NCI-H1417 (cell line): ENCODE data around the gene KCNQ4.

Source experiments
- DNase-seq, 3 experiments: peaks; one replicate each; lab custom pipeline; 2025; lab: John Stamatoyannopoulos, UW

Gene KCNQ4

DNA sequence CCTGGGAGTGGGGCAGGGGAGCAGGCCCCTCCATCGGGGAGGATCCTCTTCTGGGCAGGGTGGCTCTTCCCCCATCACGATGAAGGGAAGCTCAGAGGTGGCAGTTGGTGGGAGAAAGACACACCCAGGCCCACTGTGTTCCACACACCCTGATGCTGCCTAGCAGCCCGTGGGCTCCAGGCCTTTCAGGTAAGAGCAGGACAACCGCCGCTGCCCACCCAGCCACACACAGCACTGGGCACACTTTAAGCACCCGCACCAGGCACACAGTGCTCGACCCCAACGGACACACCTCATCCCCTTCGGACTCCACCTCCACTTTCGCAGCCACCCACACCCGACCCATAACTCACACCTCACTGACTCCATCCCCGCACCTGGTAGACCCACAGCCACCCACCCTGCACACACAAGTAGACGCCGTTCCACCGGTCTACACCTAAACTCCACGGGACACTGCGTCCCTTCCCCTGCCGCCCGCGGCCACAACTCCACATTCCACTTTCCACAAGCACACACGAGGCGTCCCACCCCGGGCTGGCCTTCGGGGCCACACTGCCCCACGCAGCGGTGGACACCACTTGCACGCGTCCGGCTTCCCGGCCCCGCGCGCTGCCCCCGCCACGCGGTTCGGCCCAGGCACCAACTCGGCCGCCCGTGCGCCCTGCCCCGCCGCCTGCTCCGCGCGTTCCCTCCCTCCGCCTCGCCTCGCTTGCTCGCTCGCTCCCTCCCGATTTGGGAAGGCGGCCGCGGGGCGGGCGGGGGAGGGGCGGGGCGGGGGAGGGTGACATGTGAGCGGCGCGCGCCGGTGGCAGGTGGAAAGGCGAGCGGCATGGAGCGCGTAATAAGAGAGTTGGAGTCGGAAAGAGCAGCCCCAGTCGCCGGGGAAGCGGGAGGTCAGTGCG, at the start of gene KCNQ4:
Gene KCNQ4 (plus strand): TSS at position 787 of the 905 bp plus-strand sequence. CDS start 307 bp downstream, outside the sequence.
- peak; percentile 28 to 44 (median 36) for DNase-seq

GRCh38 chr1:40734882-40735628, 48.5 kb upstream of the KCNQ4 start:
- no peak for DNase-seq

DNA sequence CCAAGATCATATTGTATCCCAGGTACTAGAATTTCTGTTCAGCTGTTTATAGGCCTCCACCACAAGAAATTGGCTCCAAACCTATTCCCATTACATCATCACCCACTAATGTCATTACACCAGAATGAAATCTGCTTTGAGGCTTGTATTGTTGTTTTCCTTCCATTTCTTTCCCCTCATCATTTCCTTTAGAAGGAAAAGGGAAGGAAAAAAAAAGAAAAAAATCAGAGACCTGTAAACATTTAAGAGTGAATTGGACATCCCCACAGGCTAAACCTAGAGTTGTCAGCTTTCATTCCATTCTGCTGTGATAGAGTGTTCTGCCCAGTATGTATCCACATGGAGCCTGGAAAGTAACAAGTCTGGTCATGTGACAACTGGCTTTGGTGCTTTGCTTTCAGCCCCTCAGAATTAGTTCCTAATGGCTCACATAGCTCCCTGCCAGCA, 47.5 kb upstream of the KCNQ4 start:
- DNase-seq: no peak

DNA sequence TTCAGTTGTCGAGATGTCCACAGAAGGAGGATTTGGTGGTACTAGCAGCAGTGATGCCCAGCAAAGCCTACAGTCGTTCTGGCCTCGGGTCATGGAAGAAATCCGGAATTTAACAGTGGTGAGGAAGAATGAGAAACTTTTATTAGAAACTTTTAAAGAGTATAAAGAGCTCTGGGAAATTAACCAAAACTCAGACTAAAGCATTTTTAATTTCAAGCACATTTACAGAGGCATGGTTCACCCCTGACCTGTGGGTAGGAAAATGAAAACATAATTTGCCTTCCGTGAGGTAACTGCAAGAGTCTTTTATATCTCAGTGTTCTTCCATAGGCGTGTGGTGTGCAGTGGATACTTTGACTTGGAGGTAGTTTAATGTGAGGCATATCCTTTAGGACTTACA, 44.8 kb upstream of the KCNQ4 start:
- no peak for DNase-seq

DNA sequence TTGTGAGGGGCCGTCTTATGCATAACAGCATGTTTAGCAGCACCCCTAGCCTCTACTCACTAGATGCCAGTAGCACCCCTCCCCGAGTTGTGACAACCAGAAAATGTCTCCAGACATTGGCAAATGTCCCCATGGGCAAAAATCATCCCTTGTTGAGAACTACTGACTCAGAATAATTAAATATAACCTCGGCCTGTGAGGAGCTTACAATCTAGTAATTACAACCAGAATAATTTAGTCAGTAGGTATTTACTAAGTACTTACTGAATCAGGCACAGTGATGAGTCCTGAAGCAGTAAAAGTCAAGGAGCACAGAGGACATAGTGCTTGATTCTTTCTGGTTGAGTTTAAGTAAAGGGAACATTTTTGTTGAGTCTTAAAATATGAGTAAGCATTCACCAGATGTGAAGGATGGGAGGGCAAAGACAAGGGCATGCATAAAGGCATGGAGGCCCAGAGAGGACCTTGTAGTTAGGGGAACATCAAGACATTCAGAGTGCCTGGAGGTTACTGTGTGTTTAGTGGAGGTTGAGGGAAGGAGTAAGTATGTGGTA, 44.1 kb upstream of the KCNQ4 start:
- DNase-seq: no peak

DNA sequence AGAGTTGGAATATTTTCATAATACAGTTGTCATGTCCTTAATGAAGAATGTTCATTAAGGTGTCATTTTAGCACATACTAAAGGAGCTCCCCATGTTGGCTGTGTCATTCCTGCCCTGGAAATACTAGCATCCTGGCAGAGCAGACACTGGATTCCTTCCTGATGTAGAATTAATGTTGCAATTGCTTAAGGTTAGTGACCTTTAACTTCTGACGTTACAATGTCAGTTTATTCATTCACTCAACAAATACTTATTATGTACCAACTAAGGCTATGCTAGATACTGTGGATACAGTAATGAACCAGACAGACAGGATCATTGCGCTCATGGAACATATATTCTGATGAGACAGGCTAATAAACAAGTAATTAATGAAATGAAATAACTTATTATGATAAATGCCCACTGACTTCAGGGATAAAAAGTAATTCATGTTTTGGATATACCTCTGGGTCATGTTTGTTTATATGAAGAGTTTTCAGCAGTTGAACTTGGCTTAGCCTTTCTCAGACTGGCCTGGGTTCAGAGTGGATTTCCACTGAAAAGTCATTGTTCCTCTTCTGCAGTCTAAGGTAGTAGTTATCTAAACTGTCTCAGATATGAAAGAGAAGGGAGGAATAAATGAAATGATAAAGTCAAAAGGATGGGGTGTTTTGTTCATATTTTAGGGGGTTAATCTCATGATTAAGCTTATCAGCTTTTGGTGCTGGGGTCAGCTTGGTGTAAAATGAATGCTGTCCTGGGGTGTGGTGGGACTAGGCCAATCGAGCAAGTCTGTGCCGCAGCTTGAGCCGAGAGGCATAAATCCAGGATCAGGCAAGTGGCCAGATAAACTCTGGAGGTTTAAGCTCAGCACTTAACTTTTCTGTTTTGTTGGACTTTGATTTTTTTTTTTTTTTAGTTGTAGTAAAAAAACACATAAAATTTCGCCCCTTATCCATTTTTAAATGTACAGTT, 43.3 kb upstream of the KCNQ4 start:
- no peak for DNase-seq

- no peak for DNase-seq
Measured at GRCh38 chr1:40740997-40741736, 42.4 kb upstream of the KCNQ4 start.

GRCh38 chr1:40742363-40743061, 41.1 kb upstream of the KCNQ4 start:
- no peak for DNase-seq

- DNase-seq: no peak
Measured at GRCh38 chr1:40743452-40743851, 40.1 kb upstream of the KCNQ4 start.

- DNase-seq: no peak
Measured at GRCh38 chr1:40743860-40744259, 39.7 kb upstream of the KCNQ4 start.

DNA sequence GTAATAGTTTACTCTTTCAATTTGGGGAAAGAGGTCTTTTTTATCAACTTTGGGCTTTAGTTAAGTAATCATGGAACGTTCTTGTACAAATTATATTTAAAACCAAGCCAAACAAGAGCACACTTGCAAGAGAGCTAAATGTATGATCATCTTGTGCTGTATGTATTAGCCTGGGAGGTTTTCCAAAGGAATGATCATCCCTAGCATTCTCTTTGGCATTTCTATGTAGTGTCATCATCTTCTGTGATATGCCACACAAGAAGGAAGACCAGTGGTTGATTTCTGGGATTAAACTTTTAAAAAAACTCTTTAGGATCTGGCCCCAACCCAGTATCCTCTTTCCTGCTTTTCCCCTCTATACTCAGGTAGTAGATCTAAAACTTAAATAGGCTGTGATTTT, 38.4 kb upstream of the KCNQ4 start:
- DNase-seq: no peak

DNA sequence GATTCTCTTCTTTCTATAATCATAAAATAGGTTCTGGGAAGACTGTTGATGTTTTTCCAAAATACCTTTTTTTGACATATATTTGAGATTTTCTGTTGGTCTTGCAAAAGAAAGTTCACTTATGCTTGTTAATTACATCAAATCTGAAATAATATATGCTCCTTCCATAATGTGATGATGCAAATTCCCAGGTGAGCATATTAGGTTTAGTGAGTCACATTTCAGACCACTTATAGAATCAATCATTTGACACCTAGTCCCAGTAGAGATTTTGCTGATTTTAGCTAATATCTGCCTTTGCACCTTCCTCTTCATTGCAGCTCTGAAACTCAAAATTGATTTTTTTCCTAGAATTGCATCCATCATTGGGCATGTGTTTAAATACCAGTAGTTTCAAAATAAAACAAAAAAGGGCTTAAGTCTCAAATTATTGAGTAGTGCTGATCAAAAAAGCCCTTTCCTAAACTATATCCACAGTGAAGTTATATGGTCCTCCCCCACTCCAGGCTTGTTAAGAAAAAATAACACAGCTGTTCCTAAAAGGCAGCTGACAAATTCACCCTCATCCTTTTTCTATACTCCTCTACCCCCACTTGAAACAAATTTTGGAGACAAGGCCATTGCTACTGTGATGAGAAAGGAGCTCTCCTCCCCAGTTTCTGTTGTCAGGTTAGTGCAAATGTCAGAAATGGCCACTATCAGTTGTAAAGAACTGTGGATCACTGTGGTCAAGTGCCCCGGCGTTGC, 37.1 kb upstream of the KCNQ4 start:
- no peak for DNase-seq

- DNase-seq: no peak
Measured at GRCh38 chr1:40748841-40749718, 34.5 kb upstream of the KCNQ4 start.

GRCh38 chr1:40749817-40750216, 33.8 kb upstream of the KCNQ4 start:
- DNase-seq: no peak

- DNase-seq: no peak
Measured at GRCh38 chr1:40750451-40750908, 33.1 kb upstream of the KCNQ4 start.

GRCh38 chr1:40751802-40752201, 31.8 kb upstream of the KCNQ4 start:
- no peak for DNase-seq

DNA sequence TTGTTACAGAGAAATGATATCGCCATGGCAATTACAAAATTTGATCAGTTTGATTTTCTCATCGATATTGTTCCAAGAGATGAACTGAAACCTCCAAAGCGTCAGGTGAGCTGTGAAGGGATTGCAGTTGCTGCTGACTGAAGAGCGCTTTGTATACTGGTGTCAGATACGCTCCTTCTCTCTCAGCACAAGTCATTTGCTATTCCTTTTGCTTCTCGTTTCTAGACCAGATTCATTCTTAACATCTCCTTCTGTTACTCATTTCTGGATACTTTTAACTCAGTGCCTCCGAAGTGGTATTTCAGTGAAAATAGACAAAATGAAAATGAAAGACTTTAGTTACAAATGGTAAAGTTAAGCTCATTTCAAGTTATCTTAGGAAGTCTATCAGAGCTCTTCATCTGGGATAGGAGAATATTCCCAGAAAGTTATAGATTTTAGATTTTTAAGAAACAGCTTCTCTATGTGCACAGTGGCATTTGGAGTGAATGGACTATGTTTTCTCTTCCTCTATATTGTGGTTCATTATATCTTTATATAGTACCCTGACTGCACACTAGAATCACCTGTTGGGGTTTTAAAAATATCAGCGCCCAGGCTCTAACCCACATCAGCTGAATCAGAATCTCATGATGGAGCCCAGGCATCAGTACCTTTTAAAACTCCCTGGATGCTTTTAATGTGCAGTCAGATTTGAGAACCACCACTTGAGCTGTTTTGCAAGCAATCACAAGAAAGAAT, 30.3 kb upstream of the KCNQ4 start:
- no peak for DNase-seq

DNA sequence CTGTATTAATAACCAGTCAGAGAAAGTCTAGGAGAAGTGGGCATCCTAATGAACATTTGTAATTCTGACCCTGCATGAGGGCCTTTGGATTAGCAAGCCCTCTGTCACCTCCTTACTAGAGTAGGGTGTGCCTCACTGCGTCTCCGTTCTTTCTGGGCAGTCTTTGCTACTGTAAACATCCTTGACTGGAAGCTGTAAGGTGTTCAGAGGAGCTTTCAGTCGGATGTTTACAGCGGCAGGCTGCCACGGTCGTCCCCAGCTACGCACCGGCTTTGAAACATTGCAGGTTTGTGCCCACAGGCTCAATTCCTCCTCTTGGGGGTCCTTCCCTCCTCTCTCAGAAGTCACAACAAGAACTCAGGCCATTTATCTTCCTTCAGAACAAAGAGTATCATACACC, 29.4 kb upstream of the KCNQ4 start:
- no peak for DNase-seq
